Activated CD8-positive, alpha-beta T cell treated with anti-CD3 and anti-CD28 coated beads for 36 hours (primary cell): Measurements from ENCODE around the gene RANBP10. TPM values are rescaled to one million over a fixed set of nuclear protein-coding genes. Genes with fewer than 3 reads are reported as not detected.

ENCODE experiments used
- ATAC-seq: fragments of 200-7000 bp; cut with Tn5 transposase; one replicate; pipeline ENCODE4 v1.10.0; 2021; ENCODE audit warnings: mild to moderate bottlenecking, moderate library complexity
- CTCF ChIA-PET: fragments of 350-600 bp; sonication (Branson Sonifier 250); formaldehyde crosslinking; loops from one replicate; lab custom pipeline; 2021; ENCODE audit warnings: antibody characterized with exemption; lab: Charles Lee
- POLR2A ChIA-PET: fragments of 350-600 bp; sonication (Branson Sonifier 250); formaldehyde crosslinking; loops from one replicate; lab custom pipeline; 2021; ENCODE audit warnings: antibody characterized with exemption; lab: Charles Lee
- DNase-seq: peaks from one replicate; pipeline ENCODE4 v3.0.0-alpha.2; 2020
- H3K27ac Mint-ChIP-seq: one replicate; pipeline ENCODE4 v1.8.0; 2021; ENCODE audit warnings: mild to moderate bottlenecking, mixed read lengths
- H3K27me3 Mint-ChIP-seq: one replicate; pipeline ENCODE4 v1.8.0; 2021; ENCODE audit warnings: mixed read lengths
- H3K36me3 Mint-ChIP-seq: one replicate; pipeline ENCODE4 v1.8.0; 2021; ENCODE audit warnings: low read depth, mixed read lengths
- H3K4me1 Mint-ChIP-seq: one replicate; pipeline ENCODE4 v1.8.0; 2021; ENCODE audit warnings: low read depth, mixed read lengths
- H3K4me3 Mint-ChIP-seq: one replicate; pipeline ENCODE4 v1.8.0; 2021; ENCODE audit warnings: mild to moderate bottlenecking, moderate library complexity, mixed read lengths
- H3K9me3 Mint-ChIP-seq: one replicate; pipeline ENCODE4 v1.8.0; 2021; ENCODE audit warnings: mixed read lengths
- CTCF ChIP-seq: fragments of 200-600 bp; IDR thresholded peaks from one replicate; pipeline ENCODE4 v1.8.0; 2022; ENCODE audit warnings: antibody characterized with exemption, mild to moderate bottlenecking
- intact Hi-C: fragments of 100-400 bp; cut with micrococcal nuclease; formaldehyde crosslinking; loops from one replicate; pipeline ENCODE4 v1.10.0; 2022
- total RNA-seq, 2 experiments: library from RNA; stranded (reverse); gene quantifications; one replicate each; pipeline ENCODE4 v1.2.3, GENCODE V29; 2021

The RANBP10 gene
- total RNA-seq, 2 experiments from 2014 or later = 15.9 to 18.9 TPM

- intact Hi-C loops = no loop called here
- CTCF ChIA-PET = interaction anchor here (0.7 to 2.8 kb wide), 7 partner anchors 11 to 199 kb away, joined by 3 to 15 read pairs (median 4); partner anchors contain the start of genes RANBP10 and TSNAXIP1
- POLR2A ChIA-PET = interaction anchor here (0.6 to 3.2 kb wide), 4 partner anchors 9 to 566 kb away, joined by 3 to 10 read pairs (median 4); no protein-coding TSS in a partner anchor
- DNase-seq (peak; percentile 25), ATAC-seq (peak; percentile 14)
- H3K4me1 Mint-ChIP-seq = peaks cover 32% of the 10 kb centered on the region
- peak overlapping the region; percentile 98 for H3K27ac Mint-ChIP-seq
- H3K9me3 Mint-ChIP-seq = no peaks in the 10 kb centered on the region
- H3K4me3 Mint-ChIP-seq = peak overlapping the region; percentile 84
- no peak for TF ChIP-seq CTCF
- H3K36me3 Mint-ChIP-seq = peaks cover 6% of the 10 kb centered on the region
- no peaks in the 10 kb centered on the region for H3K27me3 Mint-ChIP-seq
Measured at GRCh38 chr16:67719778-67720144, 86.6 kb downstream of the RANBP10 start.

- no peaks in the 10 kb centered on the region for H3K9me3 Mint-ChIP-seq
- no peaks in the 10 kb centered on the region for H3K27me3 Mint-ChIP-seq
- H3K27ac Mint-ChIP-seq = peak within 1 kb of the TSS; percentile 98
- DNase-seq (peak; percentile 98), ATAC-seq (peak; percentile 98)
- intact Hi-C loops = no loop called here
- no peak for TF ChIP-seq CTCF
- POLR2A ChIA-PET = interaction anchor here (0.6 to 3.2 kb wide), 6 partner anchors 9 to 566 kb away, joined by 3 to 10 read pairs (median 4); partner anchors contain the start of genes DDX28 and DUS2
- CTCF ChIA-PET = interaction anchor here (0.7 to 2.8 kb wide), 14 partner anchors 10 to 291 kb away, joined by 3 to 15 read pairs (median 4); partner anchors contain the start of genes RANBP10 and TSNAXIP1
- peak within 1 kb of the TSS; percentile 84 for H3K4me3 Mint-ChIP-seq
- H3K4me1 Mint-ChIP-seq = peaks cover 32% of the 10 kb centered on the region
- H3K36me3 Mint-ChIP-seq = peaks cover 6% of the 10 kb centered on the region
Measured at GRCh38 chr16:67719048-67719777, 87.1 kb downstream of the RANBP10 start, which contains the start of gene GFOD2. TSS of gene GFOD2 (minus strand) at chr16:67719316. CDS start at chr16:67685715, 33,601 bp downstream.

GRCh38 chr16:67718668-67719047 lies 87.7 kb downstream of the RANBP10 start:
- CTCF ChIA-PET = interaction anchor here (1.1 to 2.8 kb wide), 12 partner anchors 8 to 291 kb away, joined by 3 to 15 read pairs (median 4); no protein-coding TSS in a partner anchor
- no peak for TF ChIP-seq CTCF

GRCh38 chr16:67716097-67716496 lies 90.3 kb downstream of the RANBP10 start:
- POLR2A ChIA-PET = no interaction called here
- H3K36me3 Mint-ChIP-seq = peaks cover 6% of the 10 kb centered on the region
- no peak overlapping the region for H3K27ac Mint-ChIP-seq
- no peak overlapping the region for H3K4me3 Mint-ChIP-seq
- no peak for ATAC-seq
- intact Hi-C loops = no loop called here
- peaks cover 35% of the 10 kb centered on the region for H3K4me1 Mint-ChIP-seq
- DNase-seq = no peak
- no peaks in the 10 kb centered on the region for H3K9me3 Mint-ChIP-seq
- H3K27me3 Mint-ChIP-seq = no peaks in the 10 kb centered on the region
- CTCF ChIA-PET = interaction anchor here (2.3 kb wide), 1 partner anchor 53 kb away, joined by 5 read pairs; no protein-coding TSS in a partner anchor
- no peak for TF ChIP-seq CTCF

More at GRCh38 chr16:67718668-67719047, 87.7 kb downstream of the RANBP10 start:
- Mint-ChIP-seq H3K4me3 (peak overlapping the region; percentile 84), H3K4me1 (peaks cover 34% of the 10 kb centered on the region), H3K27ac (peak overlapping the region; percentile 35), H3K36me3 (peaks cover 6% of the 10 kb centered on the region), H3K27me3 (no peaks in the 10 kb centered on the region), H3K9me3 (no peaks in the 10 kb centered on the region)
- DNase-seq (peak; percentile 53), ATAC-seq (peak; percentile 32)
- intact Hi-C loops = no loop called here
- POLR2A ChIA-PET = interaction anchor here (0.9 to 3.2 kb wide), 4 partner anchors 10 to 305 kb away, joined by 3 to 10 read pairs (median 4); partner anchors contain the start of genes DDX28 and DUS2
